ENCODE measurements around the gene SORL1-AS1.
A peak's percentile ranks its signal among the peaks of the same experiment; 100 is the strongest.

The SORL1-AS1 gene

DNA sequence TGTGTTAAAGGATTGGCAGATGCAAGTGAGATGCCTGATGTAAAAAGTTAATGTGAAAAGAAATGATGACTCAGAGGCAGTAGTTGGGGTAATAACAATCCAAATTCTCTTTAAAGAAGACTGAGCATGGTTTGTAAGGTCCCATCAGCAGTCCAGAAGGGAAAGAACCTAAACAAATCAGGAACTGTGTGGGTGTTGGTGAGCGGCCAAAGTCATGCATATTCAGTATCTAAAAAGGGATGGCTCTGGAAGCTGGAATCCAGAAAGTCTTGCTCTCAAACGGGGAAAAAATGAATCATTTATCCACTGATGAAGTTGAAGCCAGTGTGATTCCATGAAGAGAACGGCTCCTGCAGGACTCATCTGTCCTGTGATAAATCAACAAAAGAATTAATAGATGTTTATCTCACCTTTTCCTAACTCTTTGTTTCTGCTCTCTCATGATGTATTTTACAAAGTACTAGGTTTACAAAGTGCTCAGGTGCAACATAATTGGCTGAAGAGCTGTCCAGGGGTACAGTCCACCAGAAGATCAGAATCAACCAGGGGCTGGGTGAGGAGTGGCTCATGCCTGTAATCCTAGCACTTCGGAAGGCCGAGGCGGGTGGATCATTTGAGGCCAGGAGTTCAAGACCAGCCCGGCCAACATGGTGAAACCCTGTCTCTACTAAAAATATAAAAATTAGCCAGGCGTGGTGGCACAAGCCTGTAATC, 20.5 kb upstream of the SORL1-AS1 start:
- no peak overlapping the region for H3K4me3 Mint-ChIP-seq
- ATAC-seq (no peak), DNase-seq (no peak)
- POLR2A ChIA-PET = no interaction called here
- H3K4me1 Mint-ChIP-seq = peaks cover 88% of the 10 kb centered on the region
- CTCF ChIA-PET = interaction anchor here (0.8 kb wide), 1 partner anchor 1915 kb away, joined by 3 read pairs; no protein-coding TSS in a partner anchor
- intact Hi-C loops (cut with DNase I, micrococcal nuclease) = no loop called here
- no peaks in the 10 kb centered on the region for H3K27me3 Mint-ChIP-seq
- peak overlapping the region; percentile 86 for H3K27ac Mint-ChIP-seq
- H3K9me3 Mint-ChIP-seq (ENCODE audit: low read depth) = no peaks in the 10 kb centered on the region
- peaks cover 52% of the 10 kb centered on the region for H3K36me3 Mint-ChIP-seq (ENCODE audit: low read depth)

DNA sequence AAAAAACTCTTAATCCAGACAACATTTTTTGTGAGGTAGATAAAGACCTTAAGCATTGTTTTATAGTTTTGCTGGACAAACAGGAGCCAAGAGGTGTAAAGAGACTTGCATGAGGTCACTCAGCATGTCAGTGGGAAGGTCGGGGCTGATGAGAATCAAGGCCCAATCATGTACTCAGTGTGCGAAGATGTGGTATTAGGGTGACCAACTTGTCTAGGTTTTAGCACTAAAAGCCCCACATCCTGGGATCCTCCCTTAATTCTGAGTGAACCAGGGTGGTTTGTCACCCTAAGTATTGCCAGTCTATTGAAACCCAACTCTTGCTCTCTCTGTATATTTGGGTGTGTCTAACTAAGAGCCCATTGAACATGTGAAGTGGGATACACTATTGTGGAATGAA, 19.5 kb upstream of the SORL1-AS1 start:
- ChIA-PET CTCF (interaction anchor here (0.5 kb wide), 1 partner anchor 57 kb away, joined by 4 read pairs; no protein-coding TSS in a partner anchor), POLR2A (no interaction called here)
- Mint-ChIP-seq H3K27me3 (no peaks in the 10 kb centered on the region), H3K4me3 (no peak overlapping the region), H3K4me1 (peaks cover 94% of the 10 kb centered on the region), H3K36me3 (ENCODE audit: low read depth) (peaks cover 52% of the 10 kb centered on the region), H3K9me3 (ENCODE audit: low read depth) (no peaks in the 10 kb centered on the region), H3K27ac (peak overlapping the region; percentile 86)
- ATAC-seq = peak; percentile 33
- intact Hi-C loops (cut with DNase I, micrococcal nuclease) = no loop called here
- no peak for DNase-seq

DNA sequence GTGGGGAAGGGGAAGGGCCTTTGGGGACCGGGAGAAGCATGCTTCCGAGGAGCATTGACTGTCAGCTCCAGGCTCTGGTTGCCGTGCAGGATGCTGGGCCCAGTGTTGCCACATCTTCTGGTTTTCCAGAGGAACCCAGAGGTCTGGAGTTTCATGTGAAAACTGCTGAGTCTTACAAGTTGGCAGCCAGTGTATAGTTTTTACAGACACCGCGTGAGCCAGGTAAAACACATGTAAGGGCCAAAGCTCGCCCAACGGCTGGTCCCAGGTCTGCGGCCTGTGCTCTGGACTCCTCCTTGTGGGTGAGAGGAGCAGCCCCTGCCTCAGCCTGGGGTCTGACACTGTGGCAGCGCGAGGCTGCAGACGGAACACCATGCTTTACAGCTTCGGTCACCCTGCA, 18.4 kb upstream of the SORL1-AS1 start:
- peaks cover 52% of the 10 kb centered on the region for H3K36me3 Mint-ChIP-seq (ENCODE audit: low read depth)
- ChIA-PET CTCF (no interaction called here), POLR2A (no interaction called here)
- no peaks in the 10 kb centered on the region for H3K9me3 Mint-ChIP-seq (ENCODE audit: low read depth)
- DNase-seq = no peak
- H3K4me3 Mint-ChIP-seq = no peak overlapping the region
- ATAC-seq = no peak
- intact Hi-C loops (cut with DNase I, micrococcal nuclease) = no loop called here
- peaks cover 92% of the 10 kb centered on the region for H3K4me1 Mint-ChIP-seq
- H3K27me3 Mint-ChIP-seq = no peaks in the 10 kb centered on the region
- H3K27ac Mint-ChIP-seq = peak overlapping the region; percentile 17

- no peaks in the 10 kb centered on the region for H3K27me3 Mint-ChIP-seq
- no peak for ATAC-seq
- peaks cover 92% of the 10 kb centered on the region for H3K4me1 Mint-ChIP-seq
- H3K9me3 Mint-ChIP-seq (ENCODE audit: low read depth) = no peaks in the 10 kb centered on the region
- ChIA-PET POLR2A (no interaction called here), CTCF (interaction anchor here (1.4 to 3.1 kb wide), 2 partner anchors 11 to 16 kb away, joined by 5 to 12 read pairs; no protein-coding TSS in a partner anchor)
- intact Hi-C loops (cut with DNase I, micrococcal nuclease) = loop anchor here (10.0 kb wide), 2 partner anchors 1595 to 1985 kb away; partner anchors contain the start of gene HSPA8 (in 1 of the 2)
- H3K4me3 Mint-ChIP-seq = no peak overlapping the region
- peaks cover 40% of the 10 kb centered on the region for H3K36me3 Mint-ChIP-seq (ENCODE audit: low read depth)
- no peak for DNase-seq
- H3K27ac Mint-ChIP-seq = peak overlapping the region; percentile 96
These were observed 17.1 kb upstream of the SORL1-AS1 start for GRCh38 chr11:121469910-121470309.

DNA sequence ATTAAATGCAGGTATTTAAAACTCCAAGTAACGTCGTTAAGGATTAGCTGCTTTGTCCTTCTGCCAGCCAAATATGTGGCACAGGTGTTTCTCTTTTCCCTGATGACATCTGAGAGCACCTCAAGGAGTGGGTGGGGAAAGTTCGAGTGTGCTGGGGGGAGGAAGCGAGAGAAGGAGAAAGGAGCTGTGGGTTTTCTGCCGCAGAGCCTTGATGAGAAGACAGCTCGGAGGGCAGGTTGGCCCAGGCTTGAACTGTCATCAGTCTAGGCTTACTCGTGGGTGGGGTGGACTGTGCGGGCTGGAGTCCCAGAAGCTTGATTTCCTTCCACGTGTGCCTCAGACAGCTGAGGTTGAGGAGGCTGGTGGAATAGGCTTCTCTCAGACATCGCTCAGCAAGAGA, 15.2 kb upstream of the SORL1-AS1 start:
- POLR2A ChIA-PET = interaction anchor here (0.5 to 3.0 kb wide), 10 partner anchors 11 to 228 kb away, joined by 3 to 15 read pairs (median 4); partner anchors contain the start of genes SC5D, SORL1 and SORL1-AS1

GRCh38 chr11:121467471-121467870, 14.7 kb upstream of the SORL1-AS1 start:
- ChIA-PET CTCF (interaction anchor here (0.6 to 3.1 kb wide), 12 partner anchors 11 to 218 kb away, joined by 3 to 15 read pairs (median 4); partner anchors contain the start of genes SORL1 and SORL1-AS1), POLR2A (interaction anchor here (0.5 to 3.0 kb wide), 9 partner anchors 11 to 228 kb away, joined by 3 to 15 read pairs (median 4); partner anchors contain the start of genes SC5D, SORL1 and SORL1-AS1)
- DNase-seq = no peak
- intact Hi-C loops (cut with DNase I, micrococcal nuclease) = loop anchor here (2.0 to 10.0 kb wide), 3 partner anchors 123 to 1987 kb away; partner anchors contain the start of gene HSPA8 (in 1 of the 2)
- Mint-ChIP-seq H3K36me3 (ENCODE audit: low read depth) (peaks cover 32% of the 10 kb centered on the region), H3K4me1 (peaks cover 93% of the 10 kb centered on the region), H3K9me3 (ENCODE audit: low read depth) (no peaks in the 10 kb centered on the region), H3K27me3 (no peaks in the 10 kb centered on the region), H3K4me3 (peak overlapping the region; percentile 61), H3K27ac (peak overlapping the region; percentile 96)
- ATAC-seq = no peak

More for the DNA sequence above, 15.2 kb upstream of the SORL1-AS1 start:
- H3K36me3 Mint-ChIP-seq (ENCODE audit: low read depth) = peaks cover 34% of the 10 kb centered on the region
- peak overlapping the region; percentile 96 for H3K27ac Mint-ChIP-seq
- H3K9me3 Mint-ChIP-seq (ENCODE audit: low read depth) = no peaks in the 10 kb centered on the region
- ATAC-seq = peak; percentile 38
- peak; percentile 89 for DNase-seq
- CTCF ChIA-PET = interaction anchor here (0.7 to 3.1 kb wide), 11 partner anchors 11 to 144 kb away, joined by 3 to 15 read pairs (median 3); partner anchors contain the start of genes SORL1 and SORL1-AS1
- peaks cover 93% of the 10 kb centered on the region for H3K4me1 Mint-ChIP-seq
- intact Hi-C loops (cut with DNase I, micrococcal nuclease) = loop anchor here (1.0 to 10.0 kb wide), 5 partner anchors 14 to 1987 kb away; partner anchors contain the start of genes HSPA8 (in 1 of the 2), SORL1 (in 1 of the 2) and SORL1-AS1 (in 1 of the 2)
- peak overlapping the region; percentile 61 for H3K4me3 Mint-ChIP-seq
- H3K27me3 Mint-ChIP-seq = no peaks in the 10 kb centered on the region

DNA sequence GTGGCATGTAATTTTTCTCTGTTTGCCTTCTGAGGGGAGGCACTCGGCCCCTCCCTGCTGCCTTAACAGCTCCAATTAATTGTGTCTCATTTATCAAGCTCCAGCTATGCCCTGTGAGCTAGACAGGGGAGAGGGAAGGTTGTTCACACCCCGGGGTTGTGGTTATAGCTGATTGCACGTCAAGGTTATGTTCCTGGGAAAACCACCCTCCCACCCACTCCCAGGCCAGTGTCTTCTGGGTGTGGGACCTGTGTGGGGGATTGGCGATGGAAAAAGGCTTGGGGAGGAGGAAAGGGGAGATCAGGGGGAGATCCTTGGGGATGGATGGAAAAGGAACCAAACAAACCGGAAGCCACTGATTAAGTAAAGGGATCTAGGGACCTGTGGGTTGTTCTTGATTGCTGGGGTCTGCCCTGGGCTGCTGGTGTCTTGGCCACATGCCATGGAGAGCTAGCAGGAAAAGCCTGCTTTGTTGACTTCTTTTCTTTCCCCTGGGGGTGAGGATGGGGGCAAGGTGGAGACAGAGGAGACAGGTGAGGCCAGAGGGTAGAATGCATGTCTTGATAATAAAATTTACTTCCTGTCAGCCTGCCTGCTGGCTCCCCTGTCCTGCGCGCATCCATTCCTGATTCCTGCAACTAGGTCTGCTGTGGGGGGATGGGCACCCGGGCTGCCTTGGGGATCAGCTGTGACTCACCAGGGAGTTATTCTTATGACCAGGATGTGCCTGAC, 13.5 kb upstream of the SORL1-AS1 start:
- no peak for ATAC-seq
- intact Hi-C loops (cut with DNase I, micrococcal nuclease) = loop anchor here (2.0 to 10.0 kb wide), 3 partner anchors 125 to 1989 kb away; partner anchors contain the start of gene HSPA8 (in 1 of the 2)

DNA sequence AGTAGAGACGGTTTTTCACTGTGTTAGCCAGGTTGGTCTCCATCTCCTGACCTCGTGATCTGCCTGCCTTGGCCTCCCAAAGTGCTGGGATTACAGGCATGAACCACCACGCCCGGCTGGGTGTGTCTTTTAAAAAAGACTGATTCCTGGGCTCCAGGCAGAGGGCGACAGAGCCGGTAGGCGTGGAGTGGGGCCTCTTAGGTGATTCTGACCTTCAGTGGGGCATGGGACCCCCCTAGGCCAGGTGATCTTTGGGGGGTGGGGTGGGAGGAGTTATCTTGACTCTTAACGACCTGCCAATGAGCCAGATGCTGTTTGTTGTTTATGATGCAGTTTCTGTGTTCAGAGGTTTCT, 12.9 kb upstream of the SORL1-AS1 start:
- CTCF ChIA-PET = interaction anchor here (0.6 to 2.2 kb wide), 6 partner anchors 13 to 271 kb away, joined by 3 to 9 read pairs (median 4); partner anchors contain the start of gene SORL1-AS1

More for the DNA sequence above, 13.5 kb upstream of the SORL1-AS1 start:
- H3K36me3 Mint-ChIP-seq (ENCODE audit: low read depth) = peaks cover 22% of the 10 kb centered on the region
- H3K4me3 Mint-ChIP-seq = peak overlapping the region; percentile 61
- POLR2A ChIA-PET = interaction anchor here (0.7 to 3.0 kb wide), 3 partner anchors 12 to 27 kb away, joined by 3 to 15 read pairs (median 3); partner anchors contain the start of genes SORL1 and SORL1-AS1
- H3K9me3 Mint-ChIP-seq (ENCODE audit: low read depth) = no peaks in the 10 kb centered on the region
- H3K27me3 Mint-ChIP-seq = no peaks in the 10 kb centered on the region
- H3K27ac Mint-ChIP-seq = peak overlapping the region; percentile 96
- H3K4me1 Mint-ChIP-seq = peaks cover 93% of the 10 kb centered on the region
- peak; percentile 71 for DNase-seq
- CTCF ChIA-PET = interaction anchor here (0.5 to 2.2 kb wide), 8 partner anchors 9 to 272 kb away, joined by 3 to 15 read pairs (median 4); partner anchors contain the start of genes SORL1 and SORL1-AS1

DNA sequence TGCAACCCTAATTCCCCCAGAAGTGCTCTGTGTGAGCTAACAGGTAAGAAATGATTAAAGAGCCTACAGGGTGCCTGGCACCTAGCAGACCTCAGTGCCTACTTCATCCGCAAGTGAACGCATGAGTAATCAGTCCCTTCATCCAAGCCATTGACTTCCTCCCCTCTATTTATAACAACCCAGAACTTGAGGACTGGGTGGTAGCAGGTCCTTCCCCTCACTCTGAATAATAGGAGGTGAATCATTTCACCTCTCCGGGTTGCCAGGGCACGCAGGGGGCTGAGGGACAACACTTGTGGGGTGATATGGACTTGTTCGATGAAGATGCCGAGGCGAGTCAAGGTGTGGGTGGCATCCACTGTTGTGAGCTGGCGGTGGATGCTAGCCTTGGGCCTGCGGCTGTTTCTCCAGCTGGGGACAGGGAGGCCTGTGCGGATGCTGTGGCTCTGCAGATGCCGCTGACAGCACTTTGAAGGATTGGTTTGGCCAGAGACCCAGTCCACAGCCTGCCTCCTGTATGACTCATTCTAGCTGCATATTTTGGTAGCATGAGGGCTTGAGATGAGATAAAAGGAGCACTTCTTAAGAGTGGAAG, 11.7 kb upstream of the SORL1-AS1 start:
- ATAC-seq = peak; percentile 82
- peak; percentile 94 for DNase-seq
- ChIA-PET CTCF (interaction anchor here (0.7 to 2.2 kb wide), 7 partner anchors 12 to 112 kb away, joined by 3 to 9 read pairs (median 4); partner anchors contain the start of genes SORL1 and SORL1-AS1), POLR2A (interaction anchor here (0.7 to 4.9 kb wide), 6 partner anchors 10 to 47 kb away, joined by 3 to 51 read pairs (median 4); partner anchors contain the start of genes SORL1 and SORL1-AS1)
- peak overlapping the region; percentile 61 for H3K4me3 Mint-ChIP-seq
- peaks cover 19% of the 10 kb centered on the region for H3K36me3 Mint-ChIP-seq (ENCODE audit: low read depth)
- H3K4me1 Mint-ChIP-seq = peaks cover 98% of the 10 kb centered on the region
- intact Hi-C loops (cut with DNase I, micrococcal nuclease) = loop anchor here (1.0 to 10.0 kb wide), 11 partner anchors 12 to 1990 kb away; partner anchors contain the start of genes SORL1 (in 2 of the 2), SORL1-AS1 (in 2 of the 2), HSPA8 (in 1 of the 2) and SC5D (in 1 of the 2)
- no peaks in the 10 kb centered on the region for H3K27me3 Mint-ChIP-seq
- peak overlapping the region; percentile 96 for H3K27ac Mint-ChIP-seq
- H3K9me3 Mint-ChIP-seq (ENCODE audit: low read depth) = no peaks in the 10 kb centered on the region

More for the DNA sequence above, 12.9 kb upstream of the SORL1-AS1 start:
- Mint-ChIP-seq H3K27me3 (no peaks in the 10 kb centered on the region), H3K4me1 (peaks cover 94% of the 10 kb centered on the region), H3K27ac (peak overlapping the region; percentile 96), H3K9me3 (ENCODE audit: low read depth) (no peaks in the 10 kb centered on the region), H3K4me3 (peak overlapping the region; percentile 61), H3K36me3 (ENCODE audit: low read depth) (peaks cover 22% of the 10 kb centered on the region)
- no peak for ATAC-seq
- POLR2A ChIA-PET = interaction anchor here (0.7 to 3.0 kb wide), 3 partner anchors 11 to 27 kb away, joined by 3 to 15 read pairs (median 3); partner anchors contain the start of genes SORL1 and SORL1-AS1
- DNase-seq = no peak
- intact Hi-C loops (cut with DNase I, micrococcal nuclease) = loop anchor here (2.0 to 10.0 kb wide), 4 partner anchors 125 to 1989 kb away; partner anchors contain the start of gene HSPA8 (in 1 of the 2)
